Subcutaneous adipose tissue (tissue), 4 donors: ENCODE measurements around the gene POU6F2. TPM values are rescaled to one million over a fixed set of nuclear protein-coding genes. Genes with fewer than 3 reads are reported as not detected.

Experiments used
- CTCF ChIP-seq: fragments of 450-650 bp; IDR thresholded peaks from one replicate; pipeline ENCODE4 v1.5.1; 2016; ENCODE audit warnings: low read depth, mild to moderate bottlenecking, control low read depth, antibody characterized with exemption, moderate library complexity
- total RNA-seq, 4 donors: library from RNA; depleted of rRNA; stranded (reverse); fragments of >200 nt; gene quantifications; one replicate each; pipeline ENCODE4 v1.1.0, GENCODE V29; 2016

The POU6F2 gene
- total RNA-seq, 4 donors from 2014 or later = not detected

GRCh38 chr7:39261771-39262170 is 284.1 kb downstream of the POU6F2 start:
- no peak for TF ChIP-seq CTCF

GRCh38 chr7:39265641-39266591 is 288.2 kb downstream of the POU6F2 start:
- no peak for TF ChIP-seq CTCF

DNA sequence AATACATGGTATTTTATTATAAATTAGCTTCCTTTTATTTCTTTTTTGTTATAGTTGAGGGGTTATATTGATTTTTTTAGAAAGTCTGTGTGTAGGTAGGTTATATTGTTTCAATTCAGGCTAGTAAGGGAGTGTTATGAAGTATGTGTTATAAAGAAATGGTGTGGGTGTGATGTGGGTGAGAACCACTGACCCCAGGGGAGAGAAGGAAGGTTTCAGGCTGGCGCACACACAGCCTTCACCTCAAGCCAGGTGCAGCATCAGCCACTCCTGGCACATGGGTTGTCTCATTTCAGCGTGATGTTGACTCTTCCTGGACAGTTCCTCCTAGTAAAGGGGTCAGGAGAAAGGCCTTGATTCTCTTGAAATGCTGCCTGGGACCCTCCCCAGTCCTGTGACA is 291.3 kb downstream of the POU6F2 start:
- no peak for TF ChIP-seq CTCF

- TF ChIP-seq CTCF = no peak
Observed at GRCh38 chr7:39270018-39270417, 292.3 kb downstream of the POU6F2 start.

GRCh38 chr7:39271402-39271801 is 293.7 kb downstream of the POU6F2 start:
- no peak for TF ChIP-seq CTCF

- TF ChIP-seq CTCF = no peak
Observed at GRCh38 chr7:39272111-39272510, 294.4 kb downstream of the POU6F2 start.

- no peak for TF ChIP-seq CTCF
Observed at GRCh38 chr7:39272691-39273090, 295.0 kb downstream of the POU6F2 start.
